D341Med (cell line): Measurements from ENCODE around the gene FGF19.

Experiments used
- DNase-seq: peaks from one replicate; pipeline ENCODE4 v3.0.0; 2012; ENCODE audit warnings: low spot score

The FGF19 gene

DNA sequence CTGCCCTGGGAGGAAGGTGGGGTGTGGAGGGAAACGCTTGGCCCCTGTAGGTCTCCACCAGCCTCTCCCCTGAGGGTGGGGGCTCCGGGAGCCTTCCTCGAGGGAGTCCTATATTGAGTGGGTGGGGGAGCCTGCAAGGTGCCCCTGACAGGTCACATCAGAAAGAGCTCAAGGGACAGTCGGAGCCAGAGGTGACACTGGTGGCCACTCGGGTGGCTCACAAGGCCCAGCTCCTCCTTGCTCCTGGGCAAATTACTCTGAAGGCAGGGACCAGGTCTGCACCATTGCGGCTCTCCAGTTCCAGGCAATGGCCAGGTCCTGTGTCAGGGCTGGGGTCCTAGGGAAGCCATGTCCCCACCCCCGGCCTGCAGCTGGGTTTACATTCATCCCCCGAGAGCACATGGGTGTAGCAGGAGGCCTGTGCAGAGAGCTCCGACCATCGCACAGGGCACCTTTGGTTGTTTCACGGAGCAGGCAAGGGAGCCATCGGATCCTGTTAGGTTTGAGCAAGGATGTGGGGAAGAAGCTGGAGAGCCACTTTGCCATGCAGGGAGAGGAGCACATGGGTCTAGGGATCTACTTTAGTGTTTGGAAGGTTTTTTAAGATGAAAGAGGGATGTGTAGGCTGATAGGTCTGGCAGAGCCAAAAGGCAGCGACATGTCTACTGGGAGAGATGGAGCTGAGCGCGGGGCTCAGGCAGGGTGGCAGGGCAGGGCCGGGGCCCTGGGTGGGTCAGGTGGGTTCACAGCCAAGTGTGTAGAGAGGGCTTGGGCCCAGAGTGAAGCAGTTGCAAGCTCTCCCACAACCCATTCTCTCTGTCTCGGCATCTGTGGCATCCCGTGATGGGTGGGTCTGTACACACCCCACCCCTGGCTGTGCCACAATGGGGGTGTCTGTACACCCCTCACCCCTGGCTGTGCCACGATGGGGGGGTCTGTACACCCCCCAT is 48.1 kb downstream of the FGF19 start:
- peak; percentile 17 for DNase-seq

DNA sequence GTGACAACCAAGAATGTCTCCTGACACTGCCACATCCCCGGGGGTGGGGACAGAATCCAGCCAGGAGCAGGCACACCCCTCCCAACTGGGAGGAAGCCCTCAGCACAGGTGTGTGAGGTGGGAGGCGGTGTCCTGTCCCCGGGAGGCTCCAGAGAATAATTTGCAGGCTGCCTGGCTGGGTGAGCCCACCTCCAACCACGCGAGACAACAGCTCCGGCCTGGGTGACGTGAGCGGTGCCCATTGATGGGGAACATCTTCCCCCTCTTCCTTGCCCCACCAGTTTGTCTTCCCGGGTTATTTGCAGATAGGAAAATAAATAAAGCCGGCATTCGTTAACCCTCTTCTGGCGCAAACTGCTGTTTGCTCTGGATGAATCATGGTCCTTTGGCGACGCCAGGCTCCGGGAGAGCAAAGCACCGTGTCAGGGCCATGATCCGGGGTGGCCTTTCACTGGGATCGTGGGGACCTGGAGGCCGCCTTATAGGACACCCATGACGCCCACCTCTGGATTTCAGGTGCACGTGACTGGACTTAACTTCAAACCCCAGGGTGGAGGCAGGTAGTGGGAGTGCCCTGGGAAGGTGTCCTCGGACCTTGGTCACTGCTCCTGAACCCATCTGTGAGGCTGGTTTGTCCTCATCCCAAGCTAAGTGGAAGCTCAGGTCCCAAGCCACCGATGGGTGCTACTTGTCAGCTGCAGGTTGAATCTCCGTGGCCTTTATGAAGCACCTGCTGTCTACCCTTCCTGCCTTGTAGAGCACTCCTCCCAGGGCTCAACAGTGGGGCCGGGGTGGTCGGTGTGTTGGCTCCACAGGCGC is 49.0 kb downstream of the FGF19 start:
- no peak for DNase-seq

DNA sequence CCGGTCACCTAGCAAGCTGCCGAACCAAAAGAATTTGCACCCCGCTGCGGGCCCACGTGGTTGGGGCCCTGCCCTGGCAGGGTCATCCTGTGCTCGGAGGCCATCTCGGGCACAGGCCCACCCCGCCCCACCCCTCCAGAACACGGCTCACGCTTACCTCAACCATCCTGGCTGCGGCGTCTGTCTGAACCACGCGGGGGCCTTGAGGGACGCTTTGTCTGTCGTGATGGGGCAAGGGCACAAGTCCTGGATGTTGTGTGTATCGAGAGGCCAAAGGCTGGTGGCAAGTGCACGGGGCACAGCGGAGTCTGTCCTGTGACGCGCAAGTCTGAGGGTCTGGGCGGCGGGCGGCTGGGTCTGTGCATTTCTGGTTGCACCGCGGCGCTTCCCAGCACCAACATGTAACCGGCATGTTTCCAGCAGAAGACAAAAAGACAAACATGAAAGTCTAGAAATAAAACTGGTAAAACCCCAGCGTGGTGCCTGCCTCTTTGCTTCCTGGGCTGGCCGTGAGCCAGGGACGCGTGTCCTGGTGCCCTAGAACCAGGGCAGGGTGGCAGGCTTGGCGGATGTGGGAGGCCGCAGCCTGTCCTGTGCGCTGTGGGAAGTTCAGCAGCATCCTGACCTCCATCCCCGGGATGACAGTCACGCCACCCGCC is 49.7 kb downstream of the FGF19 start:
- no peak for DNase-seq

DNA sequence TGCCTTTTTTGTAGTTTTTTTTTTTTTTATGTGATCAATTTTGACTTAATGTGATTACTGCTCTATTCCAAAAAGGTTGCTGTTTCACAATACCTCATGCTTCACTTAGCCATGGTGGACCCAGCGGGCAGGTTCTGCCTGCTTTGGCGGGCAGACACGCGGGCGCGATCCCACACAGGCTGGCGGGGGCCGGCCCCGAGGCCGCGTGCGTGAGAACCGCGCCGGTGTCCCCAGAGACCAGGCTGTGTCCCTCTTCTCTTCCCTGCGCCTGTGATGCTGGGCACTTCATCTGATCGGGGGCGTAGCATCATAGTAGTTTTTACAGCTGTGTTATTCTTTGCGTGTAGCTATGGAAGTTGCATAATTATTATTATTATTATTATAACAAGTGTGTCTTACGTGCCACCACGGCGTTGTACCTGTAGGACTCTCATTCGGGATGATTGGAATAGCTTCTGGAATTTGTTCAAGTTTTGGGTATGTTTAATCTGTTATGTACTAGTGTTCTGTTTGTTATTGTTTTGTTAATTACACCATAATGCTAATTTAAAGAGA is 50.3 kb downstream of the FGF19 start:
- DNase-seq: no peak

DNA sequence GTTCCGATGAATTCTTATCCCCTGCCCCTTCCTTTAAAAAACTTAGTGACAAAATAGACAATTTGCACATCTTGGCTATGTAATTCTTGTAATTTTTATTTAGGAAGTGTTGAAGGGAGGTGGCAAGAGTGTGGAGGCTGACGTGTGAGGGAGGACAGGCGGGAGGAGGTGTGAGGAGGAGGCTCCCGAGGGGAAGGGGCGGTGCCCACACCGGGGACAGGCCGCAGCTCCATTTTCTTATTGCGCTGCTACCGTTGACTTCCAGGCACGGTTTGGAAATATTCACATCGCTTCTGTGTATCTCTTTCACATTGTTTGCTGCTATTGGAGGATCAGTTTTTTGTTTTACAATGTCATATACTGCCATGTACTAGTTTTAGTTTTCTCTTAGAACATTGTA is 50.8 kb downstream of the FGF19 start:
- DNase-seq: no peak

DNA sequence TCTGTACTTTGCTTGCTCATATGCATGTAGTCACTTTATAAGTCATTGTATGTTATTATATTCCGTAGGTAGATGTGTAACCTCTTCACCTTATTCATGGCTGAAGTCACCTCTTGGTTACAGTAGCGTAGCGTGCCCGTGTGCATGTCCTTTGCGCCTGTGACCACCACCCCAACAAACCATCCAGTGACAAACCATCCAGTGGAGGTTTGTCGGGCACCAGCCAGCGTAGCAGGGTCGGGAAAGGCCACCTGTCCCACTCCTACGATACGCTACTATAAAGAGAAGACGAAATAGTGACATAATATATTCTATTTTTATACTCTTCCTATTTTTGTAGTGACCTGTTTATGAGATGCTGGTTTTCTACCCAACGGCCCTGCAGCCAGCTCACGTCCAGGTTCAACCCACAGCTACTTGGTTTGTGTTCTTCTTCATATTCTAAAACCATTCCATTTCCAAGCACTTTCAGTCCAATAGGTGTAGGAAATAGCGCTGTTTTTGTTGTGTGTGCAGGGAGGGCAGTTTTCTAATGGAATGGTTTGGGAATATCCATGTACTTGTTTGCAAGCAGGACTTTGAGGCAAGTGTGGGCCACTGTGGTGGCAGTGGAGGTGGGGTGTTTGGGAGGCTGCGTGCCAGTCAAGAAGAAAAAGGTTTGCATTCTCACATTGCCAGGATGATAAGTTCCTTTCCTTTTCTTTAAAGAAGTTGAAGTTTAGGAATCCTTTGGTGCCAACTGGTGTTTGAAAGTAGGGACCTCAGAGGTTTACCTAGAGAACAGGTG is 51.8 kb downstream of the FGF19 start:
- DNase-seq: no peak

DNA sequence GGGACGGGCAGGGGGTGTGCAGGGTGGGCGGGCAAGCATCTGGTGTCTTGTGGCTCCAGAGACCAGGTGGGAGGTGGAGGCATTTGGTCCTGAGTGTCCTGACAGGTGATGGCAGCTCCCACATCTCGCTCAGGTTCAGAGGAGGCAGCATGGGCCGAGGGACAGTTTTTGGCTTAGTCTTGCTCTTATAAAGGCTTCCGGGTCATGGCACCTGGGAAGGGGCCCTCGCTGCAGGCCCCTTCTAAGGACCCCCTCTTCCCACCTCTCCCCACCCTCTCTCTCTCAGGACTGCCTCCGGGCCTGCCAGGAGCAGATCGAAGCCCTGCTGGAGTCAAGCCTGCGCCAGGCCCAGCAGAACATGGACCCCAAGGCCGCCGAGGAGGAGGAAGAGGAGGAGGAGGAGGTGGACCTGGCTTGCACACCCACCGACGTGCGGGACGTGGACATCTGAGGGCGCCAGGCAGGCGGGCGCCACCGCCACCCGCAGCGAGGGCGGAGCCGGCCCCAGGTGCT is 52.9 kb downstream of the FGF19 start:
- no peak for DNase-seq

DNA sequence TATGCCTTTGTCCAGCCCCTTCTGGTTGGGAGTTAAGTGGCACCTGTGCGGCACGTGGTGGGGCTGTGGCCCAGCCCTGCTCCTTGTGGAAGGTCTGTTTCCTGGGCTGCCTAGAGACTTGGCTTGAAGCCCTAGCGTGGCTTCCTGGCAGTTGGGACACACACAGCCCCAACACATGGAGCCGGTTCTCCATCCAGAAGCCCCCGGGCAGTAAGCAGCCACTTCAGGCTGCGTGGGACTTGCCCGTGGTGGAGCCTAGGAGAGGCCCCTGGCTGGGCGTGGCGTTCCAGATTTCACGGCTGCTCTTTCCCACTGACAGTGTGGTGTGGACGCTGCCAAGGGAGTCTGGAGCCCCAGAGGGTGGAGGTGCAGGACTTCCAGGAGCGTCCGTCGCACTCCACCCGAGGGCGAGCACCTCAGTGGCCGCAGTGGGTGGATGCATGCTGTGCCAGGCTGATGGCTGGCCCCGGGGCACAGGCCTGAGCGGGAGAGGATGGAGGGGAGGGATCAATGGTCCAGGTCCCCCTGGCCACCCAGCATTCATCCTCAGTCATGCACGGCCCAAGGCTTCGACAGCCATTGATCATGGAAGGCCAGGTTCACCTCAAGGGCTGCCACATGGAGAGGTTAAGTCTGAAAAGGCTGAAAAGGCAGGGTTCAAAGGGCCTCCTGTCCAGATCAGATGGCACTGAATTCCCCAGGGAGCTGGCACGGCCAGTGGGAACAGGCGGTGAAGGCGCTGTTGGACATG is 53.6 kb downstream of the FGF19 start:
- DNase-seq: no peak

DNA sequence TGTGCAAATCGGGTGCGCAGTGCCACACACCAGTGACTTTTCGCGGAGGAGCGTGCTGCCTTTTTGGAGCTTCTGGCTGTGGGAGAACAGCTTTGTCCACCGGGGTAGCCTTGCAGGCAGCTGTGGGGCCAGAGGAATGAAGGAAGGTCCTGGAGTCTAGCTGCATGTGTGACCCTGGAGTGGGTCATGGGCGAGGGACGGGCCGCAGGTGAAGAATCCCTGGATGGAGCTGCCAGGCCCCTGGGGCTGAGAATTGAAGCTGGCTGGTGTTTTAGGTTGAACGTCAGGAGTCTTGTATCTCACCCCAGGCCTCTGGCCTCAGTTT is 54.3 kb downstream of the FGF19 start:
- no peak for DNase-seq

DNA sequence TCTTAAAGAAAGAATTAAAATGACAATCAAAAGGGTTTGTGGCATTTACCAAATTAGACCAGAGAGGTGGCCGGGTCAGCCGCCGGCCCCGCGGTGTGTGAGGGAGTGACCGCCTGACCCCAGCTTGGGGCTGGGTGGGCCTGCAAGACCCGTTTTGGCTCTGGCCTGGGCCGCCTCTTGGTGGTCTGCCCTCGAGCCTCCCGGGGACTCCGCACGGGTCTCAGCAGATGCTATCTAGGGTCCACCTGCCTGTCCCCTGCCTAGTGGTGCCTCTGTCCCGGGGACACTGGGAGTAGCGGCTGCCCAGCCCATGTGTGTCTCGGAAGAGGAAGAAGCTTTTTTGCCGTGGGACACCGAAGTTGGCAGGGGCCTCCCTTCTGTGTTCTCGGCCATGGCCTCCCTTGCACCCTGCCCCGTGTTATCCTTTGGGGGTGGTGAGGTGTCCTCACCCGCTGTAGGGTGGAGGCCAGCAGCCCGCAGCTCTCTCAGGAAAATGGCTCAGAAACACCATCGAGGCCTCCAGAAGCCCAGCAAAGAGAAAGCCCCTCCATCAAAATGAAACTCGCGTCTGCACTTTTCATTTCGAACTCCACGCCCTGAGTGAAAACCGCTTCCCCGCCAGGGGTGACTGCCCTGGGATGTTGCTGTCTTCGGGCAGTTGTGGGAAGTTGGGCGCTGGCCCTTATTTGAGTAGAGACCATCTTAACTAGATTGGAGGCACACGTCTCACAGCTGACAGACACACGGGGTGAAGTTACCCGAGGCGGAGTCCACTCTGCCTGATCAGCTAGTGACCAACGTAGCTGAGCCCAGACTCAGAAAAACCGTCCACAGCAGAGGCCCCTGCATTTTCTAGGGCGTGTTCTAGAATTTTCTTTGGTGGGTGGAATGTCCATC is 54.9 kb downstream of the FGF19 start:
- no peak for DNase-seq
